Fibroblast of skin of scalp (primary cell): Measurements from ENCODE around the gene LAMA3.

Experiments
- DNase-seq: peaks from one replicate; pipeline ENCODE4 v3.0.0-alpha.2; 2013

LAMA3 gene

DNA sequence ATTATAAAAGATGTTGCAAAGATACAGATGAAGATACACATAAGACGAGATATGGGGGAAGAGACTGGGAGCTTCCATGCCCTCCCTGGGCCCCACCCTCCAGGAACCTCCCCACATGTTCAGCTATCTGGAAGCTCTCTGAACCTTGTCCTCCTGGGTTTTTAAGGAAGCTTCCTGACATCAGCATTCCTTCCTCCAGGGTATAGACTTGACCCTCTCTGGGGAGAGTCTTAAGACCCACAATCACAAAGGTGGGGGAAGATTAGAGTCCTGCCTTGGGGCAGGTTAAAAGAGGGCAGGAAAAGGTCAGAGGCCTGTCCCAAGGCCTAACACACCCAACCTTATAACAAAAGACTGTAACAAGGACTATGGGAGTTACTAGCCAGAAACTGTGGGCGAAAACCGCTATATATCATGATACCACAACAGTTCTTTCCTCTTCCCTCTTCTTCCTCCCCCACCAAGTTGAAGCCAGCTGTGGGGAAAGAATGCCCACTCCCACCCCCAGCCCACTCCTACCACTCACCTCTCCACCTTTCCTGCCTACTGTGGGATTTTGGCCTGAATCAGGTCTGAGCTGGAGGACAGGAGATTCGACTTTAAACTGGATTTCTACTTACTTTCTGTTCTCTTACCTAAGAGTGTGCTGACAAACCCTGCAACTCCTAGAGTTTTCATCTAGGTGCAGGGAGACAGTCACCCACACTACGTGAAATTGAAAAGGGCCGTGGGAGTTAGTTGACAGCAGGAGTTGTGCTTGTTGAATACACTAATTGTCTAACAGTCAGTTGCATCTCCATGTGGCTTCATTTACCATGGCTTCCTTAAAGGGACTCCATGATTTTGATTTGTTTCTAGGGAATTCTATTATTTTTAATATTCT, 105.0 kb downstream of the LAMA3 start:
- DNase-seq = no peak

DNA sequence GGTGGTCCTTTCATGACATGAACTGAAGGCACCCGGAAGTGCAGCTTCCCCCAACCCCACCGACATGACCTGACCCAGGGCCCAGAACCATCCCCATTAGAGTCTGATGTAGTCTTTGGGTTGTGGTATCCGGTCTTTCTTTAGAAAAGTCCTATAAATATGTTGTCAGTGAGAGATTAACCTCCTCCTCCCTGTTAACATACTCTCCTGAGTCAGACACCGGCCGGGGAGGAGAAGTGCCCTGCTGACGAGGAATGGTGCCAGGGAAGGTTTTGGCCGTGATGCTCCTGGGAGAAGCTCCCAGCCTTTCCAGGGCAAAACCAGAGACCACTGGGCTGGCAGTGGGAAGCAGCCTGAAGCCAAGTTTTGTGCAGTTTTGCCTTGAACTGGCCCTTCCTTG, 109.0 kb downstream of the LAMA3 start:
- DNase-seq = no peak

DNA sequence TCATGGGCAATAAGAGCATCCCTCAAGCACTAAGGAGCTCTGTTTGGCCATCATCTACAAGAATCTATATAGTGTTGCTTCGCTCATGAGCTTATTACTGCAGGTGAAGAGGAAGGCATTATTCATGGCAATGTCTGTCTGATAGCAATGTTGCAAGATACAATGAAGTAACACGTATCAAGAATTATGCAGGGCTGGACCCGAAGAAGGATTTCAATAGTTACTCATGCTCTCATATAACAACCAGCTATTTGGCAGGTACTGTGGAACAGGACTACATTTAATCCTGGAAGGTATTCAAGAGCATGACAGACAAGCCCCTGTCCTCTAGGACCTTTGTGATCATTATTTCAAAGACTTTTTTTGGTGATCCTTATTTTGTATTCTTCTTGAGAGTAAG, 109.6 kb downstream of the LAMA3 start:
- no peak for DNase-seq

DNA sequence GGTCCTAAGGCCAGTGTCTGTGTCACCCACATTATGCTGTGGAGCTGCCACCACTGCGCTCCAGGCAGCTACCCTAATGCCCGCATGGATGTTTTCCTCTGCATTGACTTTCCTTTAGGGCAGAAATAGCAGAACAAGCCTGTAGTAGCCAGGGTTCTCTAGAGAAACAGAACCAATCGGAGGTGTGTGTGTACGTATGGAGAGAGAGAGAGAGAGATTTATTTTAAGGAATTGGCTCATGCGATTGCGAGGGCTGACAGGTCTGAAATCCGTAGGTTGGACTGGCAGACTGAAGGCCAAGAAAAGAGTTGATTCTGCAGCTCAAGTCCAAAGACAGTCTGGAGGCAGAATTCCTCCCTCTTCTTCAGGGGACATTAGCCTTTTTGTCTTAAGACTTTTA, 110.3 kb downstream of the LAMA3 start:
- no peak for DNase-seq

DNA sequence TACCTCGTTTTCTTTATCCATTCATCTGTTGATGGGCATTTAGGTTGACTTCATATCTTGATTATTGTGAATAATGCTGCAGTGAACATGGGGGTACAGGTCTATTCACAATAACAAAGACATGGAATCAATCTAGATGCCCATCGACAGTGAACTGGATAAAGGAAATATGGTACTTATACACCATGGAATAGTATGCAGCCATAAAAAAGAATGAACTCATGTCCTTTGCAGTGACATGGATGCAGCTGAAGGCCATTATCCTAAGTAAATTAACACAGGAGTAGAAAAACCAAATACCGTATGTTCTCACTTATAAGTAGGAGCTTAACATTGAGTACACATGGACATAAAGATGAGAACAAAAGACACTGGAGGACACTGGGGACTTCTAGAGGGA, 111.6 kb downstream of the LAMA3 start:
- DNase-seq = no peak

DNA sequence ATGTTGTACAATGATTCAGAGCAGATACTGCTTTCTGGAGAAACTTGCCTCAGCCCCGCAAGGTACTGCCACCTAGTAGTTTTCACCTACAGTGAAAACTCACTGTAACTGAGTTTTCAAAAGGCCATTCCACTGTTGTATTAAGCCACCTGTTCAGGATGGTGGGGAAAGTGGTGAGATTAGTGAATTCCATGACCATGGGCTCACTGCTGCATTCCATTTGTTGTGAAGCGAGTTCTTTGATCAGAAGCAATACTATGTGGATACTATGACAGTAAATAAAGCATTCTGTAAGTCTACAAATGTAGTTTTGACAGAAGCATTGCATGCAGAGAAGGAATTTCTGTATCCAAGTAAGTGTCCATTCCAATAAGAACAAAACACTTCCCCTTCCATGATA, 113.6 kb downstream of the LAMA3 start:
- DNase-seq = no peak

DNA sequence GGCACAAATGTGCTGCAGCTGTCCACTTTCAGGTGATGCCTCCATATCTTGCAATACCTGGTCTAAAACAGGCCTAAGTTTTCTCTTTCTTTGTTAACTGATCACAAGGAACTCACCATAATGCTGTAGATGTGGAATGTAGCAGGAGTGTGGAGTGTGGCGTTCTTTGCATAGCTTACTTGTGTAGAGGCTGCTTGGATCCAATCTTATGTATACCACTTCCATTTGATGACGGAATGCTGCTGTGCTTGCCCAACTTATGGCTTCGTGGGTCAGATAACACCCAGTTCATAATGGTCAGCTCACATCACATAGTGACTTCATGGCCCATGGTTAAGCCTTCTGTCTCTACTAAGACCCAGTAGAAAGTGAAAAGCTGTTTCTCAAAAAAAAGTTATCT, 114.5 kb downstream of the LAMA3 start:
- no peak for DNase-seq

DNA sequence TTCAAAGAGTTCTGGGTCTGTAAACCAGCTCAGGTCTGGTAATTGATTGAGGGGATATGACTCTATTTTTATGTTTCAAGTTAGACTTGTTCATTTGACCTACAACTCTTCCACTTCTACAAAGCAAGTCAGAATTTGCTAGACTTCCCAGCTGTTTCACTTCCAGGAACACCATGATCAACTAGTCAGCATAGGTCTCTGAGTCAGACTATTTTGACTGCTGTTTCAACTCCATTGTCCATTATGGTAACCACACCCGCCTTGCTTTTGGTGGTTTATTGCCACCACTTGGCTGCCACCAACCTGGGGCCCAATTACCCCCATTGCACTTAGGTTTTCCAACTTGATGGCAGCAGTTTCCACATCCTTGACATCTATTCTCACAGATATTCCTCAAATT, 116.6 kb downstream of the LAMA3 start:
- no peak for DNase-seq

DNA sequence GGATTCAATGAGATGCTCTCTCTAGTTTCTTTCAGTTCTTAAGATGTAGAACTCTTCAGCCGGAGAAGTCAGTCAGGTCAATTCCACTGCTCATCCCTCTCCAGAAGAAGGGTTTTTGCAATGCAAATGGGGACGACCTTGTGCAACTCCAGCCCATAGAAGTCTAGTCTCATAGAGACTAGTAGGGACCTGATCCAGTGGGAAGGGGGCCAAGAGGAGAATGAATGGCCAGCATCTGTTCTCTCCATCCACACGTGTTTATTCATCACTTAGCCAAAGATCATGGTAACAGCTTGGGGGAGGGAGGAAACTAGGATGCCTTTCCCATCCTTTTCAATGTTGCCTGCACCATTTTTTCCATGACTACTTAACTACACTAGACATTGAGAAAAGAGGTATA, 120.2 kb downstream of the LAMA3 start:
- no peak for DNase-seq

DNA sequence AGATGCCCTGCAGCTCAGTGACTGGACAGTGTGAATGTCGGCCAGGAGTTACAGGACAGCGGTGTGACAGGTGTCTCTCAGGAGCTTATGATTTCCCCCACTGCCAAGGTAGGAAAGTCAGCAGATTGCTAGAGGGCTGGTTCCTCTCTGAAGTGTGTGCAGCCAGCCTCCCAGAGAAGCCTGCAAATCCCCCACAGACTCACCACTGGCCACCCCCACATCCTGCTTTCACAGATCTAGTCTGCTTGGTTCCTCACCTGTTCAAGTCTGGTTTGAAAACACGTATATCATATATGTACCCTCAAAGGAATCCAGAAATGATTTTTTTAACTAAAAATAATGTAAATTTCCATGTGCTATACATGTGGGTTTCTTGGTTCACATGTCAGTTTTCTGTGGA, 121.1 kb downstream of the LAMA3 start:
- DNase-seq = no peak

DNA sequence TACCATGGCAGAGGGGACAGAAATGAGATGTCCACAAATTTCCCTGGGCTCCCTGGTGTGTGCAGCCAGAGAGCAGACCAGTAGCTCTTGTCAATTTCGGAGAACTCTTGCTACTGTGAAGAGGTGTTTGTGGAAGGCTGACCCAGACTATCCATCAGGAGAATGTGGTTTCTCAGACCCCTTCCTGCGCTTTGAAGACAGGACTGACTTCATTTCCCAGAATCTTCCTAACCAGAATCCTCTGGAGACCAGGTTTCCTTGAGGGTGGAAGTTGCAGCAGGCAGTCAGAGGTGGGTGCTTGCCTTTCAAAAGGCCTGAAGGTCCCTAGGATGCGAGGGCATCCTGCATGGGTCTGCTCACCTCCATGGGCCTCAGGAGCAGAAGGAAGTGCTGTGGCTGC, 121.9 kb downstream of the LAMA3 start:
- no peak for DNase-seq

DNA sequence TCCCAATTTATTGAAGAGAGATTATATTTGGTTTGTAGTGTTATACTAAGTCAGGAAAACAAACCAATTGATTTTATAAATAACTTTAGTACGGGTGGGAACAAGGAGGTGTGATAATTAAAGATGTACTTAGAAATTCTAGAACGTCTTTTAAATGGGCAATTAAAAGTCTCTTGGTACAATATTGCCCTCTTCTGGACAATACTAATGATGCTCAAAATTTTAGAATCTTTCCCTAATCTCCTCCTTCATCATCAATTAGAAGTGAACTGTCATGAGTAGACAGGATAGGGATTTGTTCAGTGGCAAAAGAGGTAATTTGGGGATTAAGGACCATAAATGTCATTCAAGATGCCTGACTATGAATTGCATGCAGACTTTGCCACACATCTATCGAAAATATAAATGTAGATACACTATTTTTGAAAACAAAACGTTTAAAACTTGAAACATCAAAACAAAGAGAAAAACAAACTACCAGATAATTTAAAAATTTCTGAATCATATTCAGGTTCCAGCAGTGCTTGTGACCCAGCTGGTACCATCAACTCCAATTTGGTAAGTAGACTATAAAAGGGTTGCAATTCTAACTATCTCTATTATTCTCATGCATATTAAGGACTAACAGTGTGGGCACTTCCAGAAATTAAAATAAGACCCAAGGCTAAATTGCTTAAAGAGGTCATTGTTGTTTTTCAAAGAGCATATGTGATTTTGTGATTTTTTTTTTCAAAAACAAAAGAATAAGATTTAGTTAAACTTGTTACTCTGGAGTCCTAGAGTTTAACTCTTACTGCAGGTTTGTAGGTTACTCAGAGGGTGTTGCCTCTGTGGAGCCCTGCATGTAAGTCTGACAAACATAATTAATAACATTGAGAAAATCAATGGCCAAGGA, 123.5 kb downstream of the LAMA3 start:
- no peak for DNase-seq

DNA sequence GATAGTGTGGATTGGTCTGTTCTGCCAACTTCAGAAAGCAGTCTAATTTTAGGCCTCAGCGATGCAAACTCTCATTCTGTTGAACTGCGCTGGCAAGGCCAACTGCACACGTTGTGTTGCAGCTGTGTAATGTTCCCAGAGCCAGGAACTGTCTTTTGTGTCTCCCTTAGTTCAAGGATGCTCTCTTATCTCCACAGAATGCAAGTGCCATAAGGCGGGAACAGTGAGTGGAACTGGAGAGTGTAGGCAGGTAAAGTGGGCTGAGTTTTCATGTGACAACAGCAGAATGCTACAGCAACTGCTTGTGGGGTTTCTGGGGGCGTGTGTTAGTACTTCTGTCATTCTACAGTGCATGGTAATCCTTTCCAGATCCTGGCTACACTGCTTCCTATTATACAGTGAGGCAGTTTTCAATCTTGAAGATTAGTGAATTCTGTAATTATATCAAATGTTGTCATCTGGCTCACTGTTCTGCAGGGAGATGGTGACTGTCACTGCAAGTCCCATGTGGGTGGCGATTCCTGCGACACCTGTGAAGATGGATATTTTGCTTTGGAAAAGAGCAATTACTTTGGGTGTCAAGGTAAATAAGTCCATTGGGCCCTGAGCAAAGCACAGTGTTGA, 125.8 kb downstream of the LAMA3 start:
- no peak for DNase-seq

DNA sequence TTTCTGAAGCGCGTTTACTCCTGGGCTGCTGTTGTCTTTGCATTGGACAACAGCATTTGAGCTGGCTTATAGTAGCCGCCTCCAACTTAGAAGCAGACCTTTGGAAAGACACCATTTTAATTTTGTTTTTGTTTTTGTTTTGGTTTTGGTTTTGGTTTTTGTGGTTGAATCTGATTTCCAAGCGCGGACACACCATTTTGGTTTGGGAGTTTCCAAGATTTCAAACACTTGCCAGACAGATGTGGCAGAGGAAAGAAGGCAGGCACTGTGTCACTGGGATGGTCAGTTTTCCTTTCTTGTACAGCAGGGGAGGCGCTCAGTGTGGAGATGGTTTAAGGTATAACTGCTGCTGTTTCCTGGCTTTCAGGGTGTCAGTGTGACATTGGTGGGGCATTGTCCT, 126.8 kb downstream of the LAMA3 start:
- no peak for DNase-seq

DNA sequence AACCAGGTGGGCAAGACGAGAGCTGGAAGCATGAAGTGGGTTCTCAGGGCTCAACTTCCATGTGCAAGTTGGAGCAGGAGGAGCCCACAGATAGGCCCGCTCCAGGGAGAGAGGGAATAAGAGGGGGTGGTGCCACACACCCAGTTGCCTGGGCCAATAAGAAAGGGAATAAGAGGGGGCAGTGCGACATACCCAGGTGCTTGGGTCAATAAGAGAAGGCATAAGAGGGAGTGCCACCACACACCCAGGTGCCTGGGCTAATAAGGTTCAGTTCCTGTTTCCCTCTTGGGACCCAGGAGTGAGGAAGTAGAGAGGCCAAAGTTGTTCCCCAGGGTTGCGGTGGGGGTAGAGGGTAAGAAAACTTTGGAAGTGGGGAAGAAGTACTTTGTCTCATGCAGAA, 127.5 kb downstream of the LAMA3 start:
- no peak for DNase-seq

DNA sequence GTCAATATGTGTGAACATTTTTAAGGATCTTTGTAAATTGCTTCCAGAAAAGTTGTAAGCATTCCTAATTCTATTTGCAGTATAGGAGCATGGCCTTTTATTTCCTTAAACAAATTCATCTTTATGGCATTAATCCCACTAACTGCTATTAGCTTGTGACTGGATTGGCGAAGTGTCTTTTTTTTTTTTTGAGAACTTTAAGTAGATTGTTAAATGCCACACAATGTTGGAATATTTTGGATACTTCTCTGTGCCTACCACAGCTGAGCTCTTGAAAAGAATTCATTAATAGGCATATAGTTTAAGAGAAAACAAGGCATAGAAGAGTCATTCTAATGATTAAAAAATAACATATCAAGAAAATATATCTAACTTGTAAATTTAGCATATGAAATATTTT, 129.7 kb downstream of the LAMA3 start:
- DNase-seq = peak; percentile 59

DNA sequence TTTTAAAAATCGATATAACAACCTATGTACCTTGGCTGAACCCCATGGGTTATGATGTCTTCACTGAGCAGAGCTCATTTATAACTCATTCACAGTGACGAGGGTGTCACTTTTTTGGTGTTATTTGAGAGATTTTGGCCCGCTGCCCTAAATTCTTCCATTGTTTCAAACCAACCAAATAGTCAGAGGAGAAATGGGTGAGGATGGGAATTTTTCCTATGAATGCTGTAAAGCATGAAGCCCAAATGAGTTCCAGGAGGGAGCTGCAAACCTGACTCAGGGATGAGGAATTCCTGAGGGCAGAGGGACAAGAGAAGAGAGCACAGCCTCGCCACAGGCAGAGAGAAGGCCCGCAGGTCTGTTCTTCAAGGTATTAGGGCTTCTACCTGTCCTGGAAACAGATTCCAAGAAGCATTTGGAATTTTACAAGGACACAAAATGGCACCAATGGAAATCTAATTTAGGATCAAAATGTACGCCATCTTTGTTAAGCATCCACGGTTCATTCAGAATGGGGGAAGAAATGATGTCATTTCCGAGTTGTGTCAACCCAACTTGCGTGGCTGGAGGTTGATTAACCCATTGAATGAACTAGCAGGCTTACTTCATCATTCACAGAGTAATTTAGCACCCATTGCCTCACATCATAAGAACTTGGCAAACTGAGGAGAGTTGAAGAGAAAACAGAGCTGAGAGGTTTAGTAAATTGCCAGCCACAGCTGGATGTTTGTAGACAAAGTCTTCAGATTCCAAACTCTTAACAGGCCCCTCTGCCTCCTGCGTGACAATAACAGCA, 133.5 kb downstream of the LAMA3 start:
- DNase-seq = peak; percentile 79

DNA sequence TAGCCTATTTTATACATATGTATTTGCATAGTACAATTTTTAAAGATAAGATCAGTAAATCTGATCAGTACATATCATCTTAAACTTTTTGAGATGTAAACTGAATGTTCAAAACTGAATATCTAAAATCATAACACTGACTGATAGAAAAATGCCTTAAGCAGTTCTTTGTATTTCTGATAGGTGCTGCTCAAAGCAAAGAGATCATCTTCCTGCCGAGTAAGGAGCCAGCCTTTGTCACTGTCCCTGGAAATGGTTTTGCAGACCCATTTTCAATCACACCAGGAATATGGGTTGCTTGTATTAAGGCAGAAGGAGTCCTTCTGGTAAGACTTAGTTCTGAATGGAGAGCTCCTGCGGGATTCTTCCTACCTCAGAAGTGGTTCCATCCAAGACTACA, 135.0 kb downstream of the LAMA3 start:
- no peak for DNase-seq

DNA sequence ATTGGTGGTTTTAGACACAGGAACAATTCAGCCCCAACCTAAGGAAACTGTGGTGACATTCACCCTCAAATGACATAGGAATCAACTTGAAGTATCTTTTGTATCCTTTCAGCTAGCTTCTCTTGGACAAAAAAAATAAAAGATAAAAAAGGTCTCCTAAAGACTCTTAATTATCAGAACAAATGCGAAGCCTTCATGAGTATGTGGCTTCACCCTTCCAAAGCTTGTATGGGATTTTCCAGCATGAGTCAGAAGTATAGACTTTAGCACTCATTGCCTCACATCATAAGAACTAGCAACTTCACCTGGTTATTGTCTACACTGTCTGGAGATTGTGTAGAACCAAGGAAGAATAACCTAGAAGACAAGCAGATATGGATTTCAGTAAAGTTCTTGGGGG, 135.4 kb downstream of the LAMA3 start:
- no peak for DNase-seq

DNA sequence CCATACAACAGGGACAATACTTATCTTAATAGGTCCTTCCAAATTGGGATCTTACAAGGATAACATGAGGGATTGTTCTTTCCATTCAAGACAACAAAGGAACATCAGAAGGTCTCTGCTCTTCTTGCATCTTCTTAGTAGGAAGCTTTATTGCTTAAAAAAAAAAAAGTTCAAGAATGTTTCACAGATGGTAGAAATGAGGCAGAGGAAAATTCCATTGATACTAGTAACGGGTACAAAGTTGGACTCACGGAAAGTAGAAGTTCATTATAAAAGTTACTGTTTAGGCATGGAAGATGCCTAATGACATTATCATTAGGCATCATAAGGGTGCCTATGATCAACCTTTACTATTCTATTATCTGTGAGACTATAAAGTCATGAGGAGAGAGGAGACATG, 136.2 kb downstream of the LAMA3 start:
- DNase-seq = no peak

DNA sequence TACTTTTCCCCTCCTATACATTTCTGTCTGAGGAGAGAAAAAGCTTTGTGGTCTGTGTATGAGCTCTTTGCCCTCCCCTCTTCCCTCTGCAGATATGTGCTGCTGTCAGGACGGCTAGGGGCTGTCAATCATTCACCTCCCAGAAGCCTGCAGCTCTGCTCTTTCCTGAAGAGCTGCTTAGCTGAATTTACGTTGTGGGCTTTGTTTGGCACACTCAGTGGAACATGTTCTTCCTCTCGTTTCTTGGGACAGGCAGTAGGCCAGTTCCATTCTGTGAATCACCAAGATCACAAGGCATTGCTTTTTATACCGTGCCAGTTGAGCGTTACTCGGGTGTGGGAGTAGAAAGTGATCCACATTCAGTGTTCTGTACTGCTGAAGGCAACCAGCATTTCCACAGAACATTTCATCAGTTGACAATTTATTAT, 136.7 kb downstream of the LAMA3 start:
- DNase-seq = peak; percentile 28

DNA sequence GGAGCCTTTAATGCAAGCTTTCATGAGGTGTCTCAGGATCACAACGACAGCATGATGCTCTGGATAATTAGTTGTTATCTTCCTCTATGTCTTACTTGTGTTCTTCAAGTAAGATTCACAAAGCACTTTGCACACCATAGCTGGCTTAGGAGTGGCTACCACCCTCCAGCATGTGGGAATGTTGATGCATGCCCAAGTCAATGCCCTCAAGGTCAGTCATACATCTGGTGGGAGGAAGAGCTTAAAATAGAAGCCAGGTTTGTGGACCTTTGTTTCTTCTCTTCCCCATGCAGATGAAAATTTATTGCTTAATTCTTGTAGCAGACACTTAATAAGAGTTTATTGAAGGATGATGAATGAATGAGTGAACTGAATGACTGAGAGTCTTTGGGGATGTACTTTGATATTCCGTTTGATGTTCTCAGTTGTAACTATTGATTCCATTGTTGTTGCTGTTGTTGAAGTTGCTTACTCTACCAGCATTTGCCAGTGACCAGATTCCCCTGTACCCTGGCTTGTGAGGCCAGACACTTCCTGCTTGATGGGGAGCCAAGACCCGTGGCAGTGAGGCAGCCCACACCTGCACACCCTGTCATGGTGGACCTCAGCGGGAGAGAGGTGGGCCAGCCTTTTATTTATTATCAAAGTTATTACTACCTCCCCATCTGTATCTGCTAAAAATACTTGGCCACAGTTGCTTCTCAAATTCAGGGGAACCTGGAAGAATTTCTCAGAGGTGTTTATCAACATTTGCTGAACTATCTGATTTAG, 137.8 kb downstream of the LAMA3 start:
- no peak for DNase-seq
